ENCODE data around the gene TSPAN4.

The TSPAN4 gene

DNA sequence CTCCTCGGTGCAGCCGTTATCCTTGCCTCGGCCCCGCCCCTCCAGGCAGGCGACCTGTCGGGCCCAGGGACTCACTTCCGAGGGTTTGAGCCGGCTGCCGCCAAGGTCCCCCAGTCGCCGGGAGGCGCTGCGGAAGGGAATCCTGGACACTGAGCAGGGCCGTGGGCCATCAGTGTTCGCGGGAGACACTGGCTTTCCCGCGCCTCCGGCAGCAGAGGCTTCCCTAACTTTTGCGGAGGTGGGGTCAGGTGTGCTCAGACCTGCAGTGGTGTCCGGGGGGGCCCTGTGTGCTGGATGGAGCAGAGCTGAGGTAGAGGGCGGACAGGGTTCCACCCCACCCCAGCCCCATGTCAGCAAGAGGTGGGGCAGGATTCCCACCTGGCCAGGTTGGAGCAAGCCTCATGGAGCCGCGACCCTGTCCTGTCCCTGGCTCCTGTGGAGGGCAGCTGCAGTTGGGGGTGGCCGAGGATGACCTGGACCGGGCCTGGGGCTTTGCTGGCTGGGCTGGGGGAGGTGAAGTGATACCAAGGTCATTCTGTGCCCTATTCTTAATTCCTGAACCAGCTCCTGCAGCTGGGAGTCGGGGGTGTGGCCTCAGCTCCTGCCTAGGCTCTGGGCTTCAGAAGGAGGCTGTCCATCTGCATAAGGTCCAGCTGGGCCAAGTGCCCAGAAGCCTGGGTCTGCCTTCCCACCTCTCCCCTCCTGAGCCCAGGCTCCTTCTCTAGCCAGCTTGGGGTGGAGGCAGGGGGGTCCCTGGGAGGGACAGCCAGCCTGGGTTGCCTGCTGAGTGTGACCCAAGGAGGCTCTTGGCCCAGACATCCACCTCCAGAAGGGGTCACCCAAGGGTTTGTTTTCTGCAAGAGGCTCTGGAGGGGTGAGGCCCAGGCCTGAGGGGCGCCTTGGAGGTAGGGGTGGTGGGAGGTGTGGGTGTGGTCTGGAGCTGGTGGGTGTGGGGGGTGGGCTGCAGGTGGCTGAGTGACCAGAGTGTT, 8.4 kb downstream of the TSPAN4 start:
- Histone ChIP-seq H3K4me1 (ENCODE audit: low read depth, poor library complexity, severe bottlenecking) (peaks cover 13% of the 10 kb centered on the region), H3K36me3 (ENCODE audit: insufficient read depth) (no peaks in the 10 kb centered on the region), H2AFZ (ENCODE audit: low read depth) (no peak overlapping the region), H3K79me2 (ENCODE audit: insufficient read depth, low read depth) (no peaks in the 10 kb centered on the region), H3K27ac (no peak overlapping the region), H3K4me2 (no peak overlapping the region), H4K20me1 (ENCODE audit: insufficient read depth) (no peaks in the 10 kb centered on the region), H3K27me3 (ENCODE audit: insufficient read depth, low read depth) (peaks cover 22% of the 10 kb centered on the region; the same call in 1 of the 2 replicates), H3K9ac (no peak overlapping the region), H3K4me3 (IDR thresholded peaks at IDR 0.05; ENCODE audit: insufficient read depth, low read depth, low read length) (no peak overlapping the region)
- TF ChIP-seq CTCF (conservative IDR thresholded peaks at IDR 0.05; ENCODE audit: low read depth, low read length): 0 out of 2 replicates have a peak, but pooled peaks have one; percentile 23

GRCh38 chr11:852762-853161, 10.1 kb downstream of the TSPAN4 start:
- H3K4me3 ChIP-seq (IDR thresholded peaks at IDR 0.05; ENCODE audit: insufficient read depth, low read depth, low read length): no peak overlapping the region
- no peaks in the 10 kb centered on the region for H3K79me2 ChIP-seq (ENCODE audit: insufficient read depth, low read depth)
- no peak overlapping the region for H3K27ac ChIP-seq
- no peak overlapping the region for H3K4me2 ChIP-seq
- TF ChIP-seq CTCF (conservative IDR thresholded peaks at IDR 0.05; ENCODE audit: low read depth, low read length): no peak
- peaks cover 24% of the 10 kb centered on the region; the same call in 1 of the 2 replicates for H3K27me3 ChIP-seq (ENCODE audit: insufficient read depth, low read depth)
- H3K4me1 ChIP-seq (ENCODE audit: low read depth, poor library complexity, severe bottlenecking): peaks cover 13% of the 10 kb centered on the region
- no peaks in the 10 kb centered on the region for H4K20me1 ChIP-seq (ENCODE audit: insufficient read depth)
- H3K36me3 ChIP-seq (ENCODE audit: insufficient read depth): no peaks in the 10 kb centered on the region
- H3K9ac ChIP-seq: no peak overlapping the region
- no peak overlapping the region for H2AFZ ChIP-seq (ENCODE audit: low read depth)

GRCh38 chr11:853682-854448, 11.2 kb downstream of the TSPAN4 start:
- H3K4me3 ChIP-seq (IDR thresholded peaks at IDR 0.05; ENCODE audit: insufficient read depth, low read depth, low read length): no peak overlapping the region
- H3K36me3 ChIP-seq (ENCODE audit: insufficient read depth): no peaks in the 10 kb centered on the region
- H4K20me1 ChIP-seq (ENCODE audit: insufficient read depth): no peaks in the 10 kb centered on the region
- H3K9ac ChIP-seq: no peak overlapping the region
- TF ChIP-seq CTCF (conservative IDR thresholded peaks at IDR 0.05; ENCODE audit: low read depth, low read length): no peak
- H3K27ac ChIP-seq: no peak overlapping the region
- H3K4me1 ChIP-seq (ENCODE audit: low read depth, poor library complexity, severe bottlenecking): peaks cover 5% of the 10 kb centered on the region
- peaks cover 19% of the 10 kb centered on the region; the same call in 1 of the 2 replicates for H3K27me3 ChIP-seq (ENCODE audit: insufficient read depth, low read depth)
- no peaks in the 10 kb centered on the region for H3K79me2 ChIP-seq (ENCODE audit: insufficient read depth, low read depth)
- no peak overlapping the region for H2AFZ ChIP-seq (ENCODE audit: low read depth)
- H3K4me2 ChIP-seq: no peak overlapping the region

DNA sequence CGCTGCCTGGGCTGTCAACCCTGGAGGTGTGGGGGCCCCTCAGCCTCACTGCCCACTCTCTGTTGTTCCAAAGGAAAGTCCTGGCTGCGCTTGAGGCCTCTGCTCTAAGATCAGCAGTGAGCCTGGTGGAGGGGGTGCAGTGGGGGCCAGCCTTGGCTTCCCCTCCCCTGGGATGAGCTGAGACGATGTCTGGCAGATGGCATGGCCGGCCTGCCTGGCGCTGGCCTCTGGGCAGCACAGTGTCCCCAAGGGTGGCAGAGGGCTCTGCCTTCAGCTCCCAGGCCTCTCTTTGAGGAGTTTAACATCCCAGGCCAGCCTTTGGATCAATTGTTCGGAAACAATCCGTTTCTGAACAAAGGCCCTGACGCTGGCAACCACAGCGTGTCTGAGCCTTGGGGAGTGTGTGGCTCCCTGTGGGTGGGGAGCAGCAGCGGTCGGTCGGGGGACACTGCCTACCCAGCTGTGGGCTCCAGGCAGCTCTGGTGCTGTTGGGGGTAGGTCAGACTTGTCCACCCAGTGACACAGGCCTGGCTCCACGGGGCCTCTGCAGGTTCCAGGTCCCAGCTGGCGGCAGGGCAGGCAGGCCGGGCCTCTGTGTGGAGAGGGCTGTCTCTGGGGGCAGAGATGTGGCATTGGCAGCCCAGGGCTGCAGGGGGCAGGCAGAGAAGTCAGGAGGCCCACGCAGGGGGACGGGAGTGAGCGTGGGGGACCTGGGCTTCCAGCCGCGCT, 12.1 kb downstream of the TSPAN4 start:
- H3K27ac ChIP-seq: no peak overlapping the region
- no peaks in the 10 kb centered on the region for H3K79me2 ChIP-seq (ENCODE audit: insufficient read depth, low read depth)
- peaks cover 13% of the 10 kb centered on the region; the same call in 1 of the 2 replicates for H3K27me3 ChIP-seq (ENCODE audit: insufficient read depth, low read depth)
- H3K4me1 ChIP-seq (ENCODE audit: low read depth, poor library complexity, severe bottlenecking): peaks cover 4% of the 10 kb centered on the region
- H3K4me2 ChIP-seq: no peak overlapping the region
- no peak overlapping the region for H3K4me3 ChIP-seq (IDR thresholded peaks at IDR 0.05; ENCODE audit: insufficient read depth, low read depth, low read length)
- H2AFZ ChIP-seq (ENCODE audit: low read depth): no peak overlapping the region
- H3K9ac ChIP-seq: no peak overlapping the region
- H3K36me3 ChIP-seq (ENCODE audit: insufficient read depth): no peaks in the 10 kb centered on the region
- no peak for TF ChIP-seq CTCF (conservative IDR thresholded peaks at IDR 0.05; ENCODE audit: low read depth, low read length)
- no peaks in the 10 kb centered on the region for H4K20me1 ChIP-seq (ENCODE audit: insufficient read depth)
